H1 (cell line): ENCODE data around the gene KAT5. TPM values are rescaled to one million over a fixed set of nuclear protein-coding genes. Genes with fewer than 3 reads are reported as not detected.

ENCODE experiments used
- ASH2L ChIP-seq: fragments of 200-600, 300-600 bp; sonication (generic); IDR thresholded peaks from one replicate; pipeline ENCODE4 v1.7.1; 2017; ENCODE audit warnings: low read length
- ATF2 ChIP-seq: IDR thresholded peaks from 2 replicates; pipeline ENCODE4 v1.6.1; 2012; ENCODE audit warnings: low read length, inconsistent platforms
- ATF3 ChIP-seq: IDR thresholded peaks from 2 replicates; pipeline ENCODE4 v1.6.1; 2011; ENCODE audit warnings: low read depth, mild to moderate bottlenecking, low read length; ENCODE audit not compliant: insufficient read depth
- CEBPB ChIP-seq: IDR thresholded peaks from 2 replicates; pipeline ENCODE4 v1.6.1; 2012; ENCODE audit warnings: low read depth, low read length
- CHD2 ChIP-seq: IDR thresholded peaks from 2 replicates; pipeline ENCODE4 v1.6.1; 2012; ENCODE audit warnings: low read length, improper control_type of control experiment
- CREB1 ChIP-seq: IDR thresholded peaks from 2 replicates; pipeline ENCODE4 v1.6.1; 2012; ENCODE audit warnings: inconsistent platforms
- EGR1 ChIP-seq: IDR thresholded peaks from 2 replicates; pipeline ENCODE4 v1.6.1; 2011; ENCODE audit warnings: low read depth, low read length, borderline replicate concordance
- EZH2 ChIP-seq: fragments of 200-600 bp; sonication (generic); IDR thresholded peaks from 2 replicates; pipeline ENCODE4 v1.7.1; 2012; ENCODE audit warnings: low read depth, mild to moderate bottlenecking, moderate library complexity, low read length, inconsistent platforms; ENCODE audit not compliant: severe bottlenecking
- JUN ChIP-seq: IDR thresholded peaks from 2 replicates; pipeline ENCODE4 v1.6.1; 2011; ENCODE audit warnings: low read depth, mild to moderate bottlenecking, improper control_type of control experiment, low read length
- MAX ChIP-seq: IDR thresholded peaks from 2 replicates; pipeline ENCODE4 v1.6.1; 2012; ENCODE audit warnings: inconsistent platforms
- POLR2A ChIP-seq, 2 experiments: IDR thresholded peaks; 1 replicate in 1 of 2; 2 replicates in 1 of 2; pipeline ENCODE4 v1.6.1; 2011; ENCODE audit warnings: low read depth in 2 of 2, low read length in 2 of 2, mild to moderate bottlenecking in 2 of 2; ENCODE audit errors: control extremely low read depth in 1 of 2
- SIX5 ChIP-seq: IDR thresholded peaks from 2 replicates; pipeline ENCODE4 v1.6.1; 2011; ENCODE audit warnings: mild to moderate bottlenecking, low read depth, low read length
- TAF1 ChIP-seq: IDR thresholded peaks from 2 replicates; pipeline ENCODE4 v1.6.1; 2011; ENCODE audit warnings: mild to moderate bottlenecking, low read depth, low read length
- TBP ChIP-seq: IDR thresholded peaks from 2 replicates; pipeline ENCODE4 v1.6.1; 2011; ENCODE audit warnings: low read depth, low read length, improper control_type of control experiment
- TEAD4 ChIP-seq: IDR thresholded peaks from 2 replicates; pipeline ENCODE4 v1.6.1; 2012; ENCODE audit warnings: low read depth, low read length, inconsistent platforms, mixed read lengths
- YY1 ChIP-seq: IDR thresholded peaks from 2 replicates; pipeline ENCODE4 v1.6.1; 2011; ENCODE audit warnings: low read depth, mild to moderate bottlenecking, low read length
- polyA plus RNA-seq, 7 experiments: library from polyadenylated mRNA; depleted of rRNA in 3 of 7; stranded (reverse) in 5 of 7; unstranded in 2 of 7; fragments of >200 nt in 5 of 7; fragments of 200-250 nt in 2 of 7; gene quantifications; 1 replicate in 5 of 7; 2 replicates in 1 of 7; 4 replicates in 1 of 7; pipeline versions ENCODE4 v1.2.1 to v1.2.3, GENCODE V29; 2011 to 2013; ENCODE audit warnings: missing spikeins in 2 of 7, mixed read lengths in 2 of 7
- total RNA-seq: library from RNA; stranded (reverse); fragmentation: NEBNext Ultra II Directional; extraction: Animal tissue kit (Norgen Biotek cat#: 25700); gene quantifications from 2 replicates; pipeline ENCODE4 v1.2.1, GENCODE V29; 2021

Gene KAT5
- total and polyA plus RNA-seq, 2 of the 8 experiments (the other 6 are each of a cell fraction or from before 2014, with no cell fraction given): 26.7 to 37.4 TPM

DNA sequence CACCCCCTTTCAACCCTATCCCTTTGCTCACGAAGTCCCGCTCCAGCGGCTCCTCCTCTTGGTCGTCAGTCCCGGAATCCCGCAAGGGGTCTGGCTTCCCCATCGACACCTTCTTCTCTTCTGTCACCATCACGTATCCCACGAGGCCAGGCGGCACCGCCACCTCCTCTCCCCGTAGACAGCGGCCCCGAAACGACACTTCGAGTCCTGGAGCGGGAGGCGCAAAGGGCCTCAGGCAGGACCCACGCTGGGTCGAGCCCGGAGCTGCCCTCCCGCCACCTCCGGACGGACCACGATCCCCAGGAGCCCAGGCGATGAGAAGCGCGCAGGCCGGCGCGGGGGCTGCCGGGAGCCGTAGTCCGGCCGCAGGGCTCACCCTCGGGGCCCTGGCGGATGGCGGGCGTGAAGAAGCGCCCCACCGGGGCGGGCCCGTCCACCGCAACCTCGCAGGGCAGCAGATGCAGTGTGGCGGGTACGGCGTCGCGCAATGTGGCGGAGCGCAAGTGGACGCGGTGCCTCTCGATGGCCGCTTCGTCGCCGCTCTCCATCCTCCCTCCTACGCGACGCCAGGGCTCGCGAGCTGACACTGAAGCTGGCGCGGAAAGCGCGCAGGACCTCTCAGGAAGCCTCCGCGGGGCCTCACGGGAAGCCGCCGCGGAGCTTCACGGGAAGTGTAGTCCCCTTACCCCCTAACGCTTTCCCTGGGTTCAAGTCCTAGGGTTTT, 8.3 kb downstream of the KAT5 start, which contains the start of gene RNASEH2C (continued):
- TF ChIP-seq MAX (peak; percentile 54), CEBPB (no peak), YY1 (peak; percentile 80; the same call in 1 of the 2 replicates), CREB1 (peak; percentile 94), EGR1 (no peak), EZH2 (no peak), TBP (peak; percentile 88), ATF2 (no peak), SIX5 (peak; percentile 86), TAF1 (peak; percentile 92), POLR2A (IDR thresholded peaks at IDR 0.05; ENCODE audit: control extremely low read depth in 1 of 2, low read depth in 2 of 2, low read length in 2 of 2) (peak; percentile 80 to 81), ATF3 (no peak; the same call in 1 of the 2 replicates), CHD2 (peak; percentile 3; the same call in 1 of the 2 replicates), JUN (no peak), ASH2L (peak; percentile 44), TEAD4 (no peak; the same call in 1 of the 2 replicates)
